Mammary epithelial cell (primary cell): ENCODE measurements around the gene NEIL3.

Experiments used
- CTCF ChIP-seq, 2 donors: IDR thresholded peaks in 1 of 2; conservative IDR thresholded peaks in 1 of 2; 2 replicates each; pipeline ENCODE4 v1.5.1; 2011 to 2012; ENCODE audit warnings: inconsistent platforms in 2 of 2, low read length in 2 of 2, mild to moderate bottlenecking in 2 of 2, control low read depth in 1 of 2, low read depth in 1 of 2; ENCODE audit not compliant: insufficient read depth in 1 of 2; ENCODE audit errors: extremely low read depth in 1 of 2
- EZH2 ChIP-seq: IDR thresholded peaks from 2 replicates; pipeline ENCODE4 v1.6.1; 2012; ENCODE audit warnings: low read length, inconsistent platforms, borderline replicate concordance

- TF ChIP-seq CTCF (conservative IDR thresholded peaks at IDR 0.05 in 1 of 2, IDR thresholded peaks at IDR 0.05 in 1 of 2; ENCODE audit: extremely low read depth in 1 of 2, insufficient read depth in 1 of 2, low read depth in 1 of 2, low read length in 2 of 2) (no peak), EZH2 (no peak)
Observed at GRCh38 chr4:177283167-177283566, 26.5 kb upstream of the NEIL3 start.
